ENCODE data around the gene NTRK2. TPM values are rescaled to one million over a fixed set of nuclear protein-coding genes. Genes with fewer than 3 reads are reported as not detected.

NTRK2 gene
- total RNA-seq, 4 donors from 2014 or later: 2.6 to 8.5 (median 6.0) TPM

DNA sequence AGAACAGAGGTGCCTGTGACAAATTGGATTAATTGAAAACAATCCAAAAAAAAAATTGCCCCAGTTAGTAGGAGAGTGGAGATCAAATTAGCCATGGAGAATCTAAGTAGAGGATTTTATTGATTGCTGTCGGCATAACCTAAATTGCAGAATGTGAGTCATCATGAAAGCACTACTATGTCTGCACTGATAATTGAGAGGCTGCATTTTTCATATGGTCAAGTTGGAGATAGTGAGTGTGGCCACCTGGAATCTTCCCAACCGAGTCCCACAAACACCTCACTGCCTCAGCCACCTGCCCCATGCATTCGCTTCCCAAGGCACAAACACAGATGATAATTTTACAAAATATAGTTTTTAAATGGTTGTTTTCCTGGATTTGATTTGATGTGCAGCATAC lies 123.7 kb downstream of the NTRK2 start:
- TF ChIP-seq, protein P1, sequence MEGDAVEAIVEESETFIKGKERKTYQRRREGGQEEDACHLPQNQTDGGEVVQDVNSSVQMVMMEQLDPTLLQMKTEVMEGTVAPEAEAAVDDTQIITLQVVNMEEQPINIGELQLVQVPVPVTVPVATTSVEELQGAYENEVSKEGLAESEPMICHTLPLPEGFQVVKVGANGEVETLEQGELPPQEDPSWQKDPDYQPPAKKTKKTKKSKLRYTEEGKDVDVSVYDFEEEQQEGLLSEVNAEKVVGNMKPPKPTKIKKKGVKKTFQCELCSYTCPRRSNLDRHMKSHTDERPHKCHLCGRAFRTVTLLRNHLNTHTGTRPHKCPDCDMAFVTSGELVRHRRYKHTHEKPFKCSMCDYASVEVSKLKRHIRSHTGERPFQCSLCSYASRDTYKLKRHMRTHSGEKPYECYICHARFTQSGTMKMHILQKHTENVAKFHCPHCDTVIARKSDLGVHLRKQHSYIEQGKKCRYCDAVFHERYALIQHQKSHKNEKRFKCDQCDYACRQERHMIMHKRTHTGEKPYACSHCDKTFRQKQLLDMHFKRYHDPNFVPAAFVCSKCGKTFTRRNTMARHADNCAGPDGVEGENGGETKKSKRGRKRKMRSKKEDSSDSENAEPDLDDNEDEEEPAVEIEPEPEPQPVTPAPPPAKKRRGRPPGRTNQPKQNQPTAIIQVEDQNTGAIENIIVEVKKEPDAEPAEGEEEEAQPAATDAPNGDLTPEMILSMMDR (IDR thresholded peaks at IDR 0.05): no peak
- no peak for TF ChIP-seq POLR2AphosphoS5 (IDR thresholded peaks at IDR 0.05)
- TF ChIP-seq POLR2A (IDR thresholded peaks at IDR 0.05): no peak
- no peak for TF ChIP-seq EP300 (IDR thresholded peaks at IDR 0.05)
- Histone ChIP-seq H3K9me3 (no peaks in the 10 kb centered on the region), H3K4me1 (no peaks in the 10 kb centered on the region), H3K36me3 (no peaks in the 10 kb centered on the region), H3K27me3 (peaks cover 4% of the 10 kb centered on the region), H3K4me3 (no peak overlapping the region), H3K27ac (no peak overlapping the region)
- ATAC-seq: no peak
- 82 to 85% methylated on average over 3 of the region's 3 CpGs for WGBS, 2 donors (ENCODE audit: low coverage in 1 of 2)

DNA sequence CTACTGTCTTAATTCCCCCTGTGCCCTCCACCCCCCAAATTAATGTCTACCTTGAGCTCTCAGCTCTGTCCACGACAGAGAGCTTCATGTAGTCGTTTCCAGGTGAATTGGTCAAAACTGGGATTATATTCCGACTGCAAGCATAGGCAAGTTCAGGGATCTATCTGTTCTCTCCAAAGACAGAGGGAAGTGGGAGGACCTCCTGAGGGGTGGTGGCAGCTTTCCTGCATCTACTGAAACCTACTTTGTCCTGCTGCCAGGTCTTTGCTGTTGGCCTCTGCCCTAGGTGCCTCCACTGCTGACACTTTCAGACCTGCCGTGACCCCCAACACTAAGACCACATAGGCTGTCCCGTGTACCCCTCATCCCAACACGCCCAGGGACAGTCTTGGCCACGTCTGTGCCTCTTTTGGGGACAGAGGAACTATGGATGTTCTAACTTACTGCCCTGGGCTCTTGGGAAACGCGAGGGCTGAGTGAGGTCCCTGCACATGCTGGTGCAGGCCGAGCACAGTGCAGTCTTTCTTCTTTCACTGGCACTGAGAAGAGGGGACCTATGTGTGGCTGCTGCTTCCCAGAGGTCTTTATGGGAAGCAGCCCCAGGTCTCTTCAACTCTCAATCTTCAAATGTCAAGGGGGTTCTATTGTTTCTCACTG lies 125.6 kb downstream of the NTRK2 start:
- no peak for ATAC-seq
- H3K4me3 ChIP-seq: no peak overlapping the region
- H3K27ac ChIP-seq: no peak overlapping the region
- H3K4me1 ChIP-seq: no peaks in the 10 kb centered on the region
- no peaks in the 10 kb centered on the region for H3K9me3 ChIP-seq
- H3K27me3 ChIP-seq: no peaks in the 10 kb centered on the region
- no peaks in the 10 kb centered on the region for H3K36me3 ChIP-seq
- 74% methylated on average over 3 of the region's 10 CpGs; no CpG with 5 or more reads in 1 of the 2 donors for WGBS, 2 donors (ENCODE audit: low coverage in 1 of 2)
- TF ChIP-seq EP300 (IDR thresholded peaks at IDR 0.05) (no peak), POLR2AphosphoS5 (IDR thresholded peaks at IDR 0.05) (no peak), POLR2A (IDR thresholded peaks at IDR 0.05) (no peak)
- TF ChIP-seq, protein P1 (IDR thresholded peaks at IDR 0.05): no peak

DNA sequence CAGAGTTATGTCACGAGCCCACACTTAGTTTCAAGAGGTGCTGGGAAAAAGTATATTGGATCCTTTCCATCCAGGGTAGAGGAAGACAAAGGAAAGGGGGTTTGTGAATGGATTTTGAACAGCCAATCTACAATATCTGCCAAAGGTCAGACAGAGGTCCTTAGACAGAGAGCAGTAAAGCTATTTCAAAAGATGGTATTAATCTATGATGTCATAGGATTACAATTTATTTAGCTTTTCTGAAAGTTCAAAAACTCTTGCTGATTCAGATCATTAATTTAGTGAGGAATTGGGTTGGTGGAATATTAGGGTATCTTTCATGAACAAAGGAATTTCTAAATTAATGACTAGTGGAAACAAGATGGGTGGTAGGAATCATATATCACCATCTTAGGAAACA lies 126.9 kb downstream of the NTRK2 start:
- H3K4me1 ChIP-seq: no peaks in the 10 kb centered on the region
- no peaks in the 10 kb centered on the region for H3K9me3 ChIP-seq
- no peak for ATAC-seq
- no peaks in the 10 kb centered on the region for H3K36me3 ChIP-seq
- no peaks in the 10 kb centered on the region for H3K27me3 ChIP-seq
- no peak overlapping the region for H3K27ac ChIP-seq
- 92 to 100% methylated on average over 1 of the region's 1 CpG for WGBS, 2 donors (ENCODE audit: low coverage in 1 of 2)
- H3K4me3 ChIP-seq: no peak overlapping the region
- TF ChIP-seq POLR2A (IDR thresholded peaks at IDR 0.05) (no peak), EP300 (IDR thresholded peaks at IDR 0.05) (no peak), POLR2AphosphoS5 (IDR thresholded peaks at IDR 0.05) (no peak)
- TF ChIP-seq, protein P1 (IDR thresholded peaks at IDR 0.05): no peak

DNA sequence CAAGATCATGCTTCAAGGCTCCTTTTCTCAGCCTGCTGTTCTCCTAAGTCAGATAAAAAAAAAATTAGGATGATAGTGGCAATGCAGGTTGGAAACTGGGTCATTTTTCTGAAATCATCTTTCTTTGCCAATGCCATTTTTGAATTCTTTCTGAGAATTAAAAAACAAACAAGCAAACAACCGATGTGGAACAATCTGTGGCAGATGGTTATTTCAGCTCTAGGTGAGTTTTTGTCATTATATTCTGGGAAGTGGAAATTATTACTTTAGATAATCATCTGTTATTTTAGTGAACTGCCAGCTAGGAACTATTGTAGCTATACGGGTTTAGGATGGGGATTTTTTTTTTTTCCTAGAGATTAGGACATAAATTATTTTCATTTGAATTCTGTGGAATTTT lies 129.7 kb downstream of the NTRK2 start:
- Histone ChIP-seq H3K36me3 (no peaks in the 10 kb centered on the region), H3K4me3 (no peak overlapping the region), H3K27me3 (no peaks in the 10 kb centered on the region), H3K9me3 (no peaks in the 10 kb centered on the region), H3K4me1 (no peaks in the 10 kb centered on the region), H3K27ac (no peak overlapping the region)
- WGBS, 2 donors (ENCODE audit: low coverage in 1 of 2): 43 to 49% methylated on average over 2 of the region's 2 CpGs
- ATAC-seq: no peak
- no peak for TF ChIP-seq POLR2A (IDR thresholded peaks at IDR 0.05)
- TF ChIP-seq, protein P1 (IDR thresholded peaks at IDR 0.05): no peak
- no peak for TF ChIP-seq EP300 (IDR thresholded peaks at IDR 0.05)
- no peak for TF ChIP-seq POLR2AphosphoS5 (IDR thresholded peaks at IDR 0.05)

DNA sequence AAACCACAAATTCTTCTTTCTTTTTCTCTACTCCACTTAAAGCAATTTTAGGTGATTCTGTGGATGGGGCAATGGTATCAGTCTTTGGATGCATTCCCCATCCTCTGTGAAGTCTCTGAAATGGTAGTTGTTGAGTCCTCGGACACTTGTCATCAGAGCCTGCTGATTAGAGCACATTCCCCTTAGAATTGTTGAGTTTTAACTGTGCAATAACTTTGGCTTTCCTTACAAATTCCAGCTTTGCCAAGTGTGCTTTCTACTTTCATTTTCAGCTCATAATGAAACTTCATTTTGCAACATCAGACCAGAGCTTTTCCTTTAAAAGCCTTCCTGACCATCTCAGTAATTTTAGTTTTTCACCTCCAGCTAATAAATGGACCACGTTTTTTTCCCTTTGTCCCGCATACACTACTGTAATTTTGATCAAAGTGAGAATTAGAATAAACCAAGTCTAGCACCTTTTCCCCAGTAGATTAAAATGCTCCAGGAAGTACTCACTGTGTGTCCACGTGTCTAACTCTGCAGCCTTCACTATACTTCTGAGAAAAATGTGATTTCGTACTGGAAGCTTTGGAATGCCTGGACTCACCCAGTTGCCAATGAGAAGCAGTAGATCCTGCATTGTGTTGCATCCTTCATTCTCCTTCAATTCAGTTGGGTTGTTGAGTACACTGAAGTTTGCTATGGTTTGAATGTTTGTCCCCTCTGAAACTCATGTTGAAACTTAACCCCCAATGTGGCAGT lies 135.6 kb downstream of the NTRK2 start:
- no peak for TF ChIP-seq EP300 (IDR thresholded peaks at IDR 0.05)
- TF ChIP-seq, protein P1 (IDR thresholded peaks at IDR 0.05): no peak
- no peak for TF ChIP-seq POLR2A (IDR thresholded peaks at IDR 0.05)
- H3K4me3 ChIP-seq: no peak overlapping the region
- no peaks in the 10 kb centered on the region for H3K27me3 ChIP-seq
- no peaks in the 10 kb centered on the region for H3K9me3 ChIP-seq
- ATAC-seq: no peak
- H3K36me3 ChIP-seq: no peaks in the 10 kb centered on the region
- WGBS, 2 donors (ENCODE audit: low coverage in 1 of 2): 28 to 64% methylated on average over 3 to 5 of the region's 5 CpGs
- no peak overlapping the region for H3K27ac ChIP-seq
- no peaks in the 10 kb centered on the region for H3K4me1 ChIP-seq

All from gastroesophageal sphincter (tissue), 4 donors.